H9 (cell line): Measurements from ENCODE around the gene ZBTB16. TPM values are rescaled to one million over a fixed set of nuclear protein-coding genes. Genes with fewer than 3 reads are reported as not detected.

Source experiments
- DNase-seq: peaks from one replicate; pipeline ENCODE4 v3.0.0-alpha.2; 2017
- H2AFZ ChIP-seq: one replicate; pipeline ENCODE4 v1.6.1; 2013; ENCODE audit warnings: mild to moderate bottlenecking, low read length, control low read depth, moderate library complexity
- H2AK5ac ChIP-seq: 2 replicates; pipeline ENCODE4 v1.6.1; 2013; ENCODE audit warnings: low read length, control low read depth, mixed read lengths; ENCODE audit not compliant: insufficient read length
- H2BK120ac ChIP-seq: one replicate; pipeline ENCODE4 v1.6.1; 2013; ENCODE audit warnings: low read depth, mild to moderate bottlenecking, low read length, control low read depth, inconsistent platforms; ENCODE audit not compliant: poor library complexity, severe bottlenecking
- H2BK12ac ChIP-seq: 2 replicates; pipeline ENCODE4 v1.6.1; 2013; ENCODE audit warnings: low read length, control low read depth, mixed read lengths, low read depth; ENCODE audit not compliant: insufficient read length
- H2BK15ac ChIP-seq: 2 replicates; pipeline ENCODE4 v1.6.1; 2013; ENCODE audit warnings: low read depth, low read length, control low read depth
- H2BK20ac ChIP-seq: one replicate; pipeline ENCODE4 v1.6.1; 2013; ENCODE audit warnings: low read depth, mild to moderate bottlenecking, low read length, control low read depth, inconsistent platforms; ENCODE audit not compliant: poor library complexity, severe bottlenecking
- H2BK5ac ChIP-seq: 2 replicates; pipeline ENCODE4 v1.6.1; 2013; ENCODE audit warnings: low read length, control low read depth, mixed read lengths; ENCODE audit not compliant: insufficient read length
- H3K14ac ChIP-seq: 2 replicates; pipeline ENCODE4 v1.6.1; 2013; ENCODE audit warnings: low read length, control low read depth; ENCODE audit not compliant: insufficient read depth
- H3K18ac ChIP-seq: 2 replicates; pipeline ENCODE4 v1.6.1; 2013; ENCODE audit warnings: low read depth, mild to moderate bottlenecking, mixed read lengths, low read length, control low read depth; ENCODE audit not compliant: insufficient read length
- H3K23ac ChIP-seq: 2 replicates; pipeline ENCODE4 v1.6.1; 2013; ENCODE audit warnings: low read length, control low read depth, mixed read lengths, low read depth; ENCODE audit not compliant: insufficient read length
- H3K23me2 ChIP-seq: 2 replicates; pipeline ENCODE4 v1.6.1; 2013; ENCODE audit warnings: low read depth, mild to moderate bottlenecking, mixed read lengths, low read length, control low read depth; ENCODE audit not compliant: insufficient read length, poor library complexity, severe bottlenecking
- H3K27ac ChIP-seq: 2 replicates; pipeline ENCODE4 v1.5.1; 2013; ENCODE audit warnings: low read length, control low read depth, mixed read lengths, low read depth; ENCODE audit not compliant: insufficient read length
- H3K27me3 ChIP-seq: 2 replicates; pipeline ENCODE4 v1.6.1; 2013; ENCODE audit warnings: low read length, control low read depth, inconsistent platforms; ENCODE audit not compliant: insufficient read depth
- H3K4ac ChIP-seq: 2 replicates; pipeline ENCODE4 v1.6.1; 2013; ENCODE audit warnings: low read depth, mild to moderate bottlenecking, control low read depth, inconsistent platforms, low read length, moderate library complexity
- H3K4me1 ChIP-seq: 2 replicates; pipeline ENCODE4 v1.6.1; 2013; ENCODE audit warnings: low read length, control low read depth, inconsistent platforms; ENCODE audit not compliant: insufficient read depth
- H3K4me2 ChIP-seq: 2 replicates; pipeline ENCODE4 v1.6.1; 2013; ENCODE audit warnings: low read length, control low read depth, mixed read lengths; ENCODE audit not compliant: insufficient read length, insufficient read depth
- H3K56ac ChIP-seq: 2 replicates; pipeline ENCODE4 v1.6.1; 2013; ENCODE audit warnings: low read depth, mild to moderate bottlenecking, mixed read lengths, low read length, control low read depth; ENCODE audit not compliant: insufficient read length
- H3K79me1 ChIP-seq: 2 replicates; pipeline ENCODE4 v1.6.1; 2013; ENCODE audit warnings: low read depth, mild to moderate bottlenecking, moderate library complexity, low read length, control low read depth, inconsistent platforms; ENCODE audit not compliant: insufficient read depth, poor library complexity, severe bottlenecking
- H3K79me2 ChIP-seq: 2 replicates; pipeline ENCODE4 v1.6.1; 2013; ENCODE audit warnings: low read length, control low read depth, inconsistent platforms; ENCODE audit not compliant: insufficient read depth
- H3K9ac ChIP-seq: 2 replicates; pipeline ENCODE4 v1.6.1; 2013; ENCODE audit warnings: low read length, control low read depth, mixed read lengths; ENCODE audit not compliant: insufficient read length; ENCODE audit errors: extremely low read depth
- H3K9me3 ChIP-seq: one replicate; pipeline ENCODE4 v1.6.1; 2013; ENCODE audit warnings: low read depth, low read length, inconsistent platforms; ENCODE audit not compliant: control insufficient read depth
- H3T11ph ChIP-seq: one replicate; pipeline ENCODE4 v1.6.1; 2013; ENCODE audit warnings: mild to moderate bottlenecking, low read length, control low read depth, inconsistent platforms
- H4K20me1 ChIP-seq: one replicate; pipeline ENCODE4 v1.6.1; 2013; ENCODE audit not compliant: control insufficient read depth, insufficient read length, insufficient read depth
- H4K5ac ChIP-seq: 2 replicates; pipeline ENCODE4 v1.6.1; 2013; ENCODE audit warnings: low read depth, mild to moderate bottlenecking, mixed read lengths, low read length, control low read depth; ENCODE audit not compliant: insufficient read length
- H4K8ac ChIP-seq: replicated peaks from 2 replicates; pipeline ENCODE4 v1.6.1; 2013; ENCODE audit warnings: low read length, control low read depth, mixed read lengths, low read depth; ENCODE audit not compliant: insufficient read length
- H4K91ac ChIP-seq: 2 replicates; pipeline ENCODE4 v1.6.1; 2013; ENCODE audit warnings: low read depth, mild to moderate bottlenecking, moderate library complexity, mixed read lengths, low read length, control low read depth; ENCODE audit not compliant: insufficient read length
- H3K27ac Mint-ChIP-seq, 3 experiments: 2 replicates in 2 of 3; 3 replicates in 1 of 3; pipeline ENCODE4 v1.8.0; 2020 to 2021; ENCODE audit warnings: mixed read lengths in 3 of 3, mild to moderate bottlenecking in 1 of 3, moderate library complexity in 1 of 3
- H3K27me3 Mint-ChIP-seq: 2 replicates; pipeline ENCODE4 v1.8.0; 2021; ENCODE audit warnings: low read depth, mild to moderate bottlenecking, moderate library complexity, mixed read lengths
- H3K36me3 Mint-ChIP-seq, 3 experiments: 2 replicates in 2 of 3; 3 replicates in 1 of 3; pipeline ENCODE4 v1.8.0; 2020 to 2021; ENCODE audit warnings: low read depth in 3 of 3, mixed read lengths in 3 of 3; ENCODE audit not compliant: insufficient read depth in 1 of 3
- H3K4me1 Mint-ChIP-seq, 2 experiments: 2 replicates each; pipeline ENCODE4 v1.8.0; 2020; ENCODE audit warnings: mixed read lengths in 2 of 2
- H3K4me3 Mint-ChIP-seq, 2 experiments: 2 replicates in 1 of 2; 3 replicates in 1 of 2; pipeline ENCODE4 v1.8.0; 2020 to 2021; ENCODE audit warnings: mild to moderate bottlenecking in 2 of 2, mixed read lengths in 2 of 2, moderate library complexity in 1 of 2
- H3K9me3 Mint-ChIP-seq, 2 experiments: 2 replicates in 1 of 2; 3 replicates in 1 of 2; pipeline ENCODE4 v1.8.0; 2020; ENCODE audit warnings: mild to moderate bottlenecking in 2 of 2, mixed read lengths in 2 of 2, moderate library complexity in 1 of 2
- whole genome bisulfite sequencing: extraction: QIAGEN DNeasy Blood & Tissue Kit; methylation state at CpG from one replicate; pipeline ENCODE4 v1.1.7; 2013; ENCODE audit warnings: missing lambda C conversion rate, low lambda C conversion rate, mixed read lengths; ENCODE audit not compliant: insufficient read length; ENCODE audit errors: extremely low coverage; 5-methylcytosine and 5-hydroxymethylcytosine counted together
- total RNA-seq: library from RNA; stranded (reverse); gene quantifications from 2 replicates; pipeline ENCODE4 v1.2.1, GENCODE V29; 2021
- TF ChIP-seq, protein P1 (sequence below): fragments of 200-600 bp; sonication (generic); conservative IDR thresholded peaks from 3 replicates; pipeline ENCODE4 v1.8.0; 2021; ENCODE audit warnings: antibody characterized with exemption, mild to moderate bottlenecking

The ZBTB16 gene
- total RNA-seq, 1 experiment from 2014 or later = not detected

DNA sequence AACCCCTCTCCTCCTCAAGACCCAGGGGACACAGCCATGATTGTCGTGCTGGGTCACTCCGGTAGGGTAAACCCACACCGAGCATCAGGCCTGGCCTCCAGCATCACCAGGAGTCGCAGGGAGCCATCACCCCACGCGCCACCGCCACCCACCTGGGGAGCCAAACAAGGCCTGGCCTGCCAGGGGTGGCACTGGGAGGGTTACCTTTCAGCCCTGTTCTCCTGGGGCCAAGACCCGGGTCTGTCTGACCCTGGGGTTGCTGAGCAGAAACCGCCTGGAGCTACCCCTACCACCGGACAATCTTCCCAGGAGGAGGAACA, 197.4 kb downstream of the ZBTB16 start:
- peaks cover 12 to 38% of the 10 kb centered on the region in 2 experiments for H3K4me1 Mint-ChIP-seq

More for the DNA sequence above, 197.4 kb downstream of the ZBTB16 start:
- no peak overlapping the region for H2BK120ac ChIP-seq
- no peaks in the 10 kb centered on the region for H4K20me1 ChIP-seq
- no peak overlapping the region for H4K5ac ChIP-seq
- H3K56ac ChIP-seq = no peak overlapping the region
- H3K18ac ChIP-seq = no peak overlapping the region
- H3K9ac ChIP-seq = no peak overlapping the region
- no peaks in the 10 kb centered on the region for H3K23me2 ChIP-seq
- no peak overlapping the region for H2BK20ac ChIP-seq
- no peaks in the 10 kb centered on the region for H3K36me3 Mint-ChIP-seq
- no peaks in the 10 kb centered on the region; a peak in 1 of 5 replicates for H3K9me3 Mint-ChIP-seq
- no peak overlapping the region for H3K27ac ChIP-seq
- H4K91ac ChIP-seq = no peak overlapping the region
- H2BK5ac ChIP-seq = no peak overlapping the region
- no peak overlapping the region for H3T11ph ChIP-seq
- no CpG with 5 or more reads among the region's 10 CpGs for WGBS
- no peak overlapping the region for H4K8ac ChIP-seq
- no peak overlapping the region for H3K4me3 Mint-ChIP-seq
- H2AK5ac ChIP-seq = no peak overlapping the region
- H3K23ac ChIP-seq = no peak overlapping the region
- H3K27me3 ChIP-seq = no peaks in the 10 kb centered on the region
- no peaks in the 10 kb centered on the region for H3K79me2 ChIP-seq
- no peaks in the 10 kb centered on the region; the same call in 1 of the 2 replicates for H3K4me1 ChIP-seq
- peaks cover 4% of the 10 kb centered on the region for H3K27me3 Mint-ChIP-seq
- H2BK12ac ChIP-seq = no peak overlapping the region
- H3K14ac ChIP-seq = no peak overlapping the region
- DNase-seq = no peak
- H3K9me3 ChIP-seq = no peaks in the 10 kb centered on the region
- TF ChIP-seq, protein P1, sequence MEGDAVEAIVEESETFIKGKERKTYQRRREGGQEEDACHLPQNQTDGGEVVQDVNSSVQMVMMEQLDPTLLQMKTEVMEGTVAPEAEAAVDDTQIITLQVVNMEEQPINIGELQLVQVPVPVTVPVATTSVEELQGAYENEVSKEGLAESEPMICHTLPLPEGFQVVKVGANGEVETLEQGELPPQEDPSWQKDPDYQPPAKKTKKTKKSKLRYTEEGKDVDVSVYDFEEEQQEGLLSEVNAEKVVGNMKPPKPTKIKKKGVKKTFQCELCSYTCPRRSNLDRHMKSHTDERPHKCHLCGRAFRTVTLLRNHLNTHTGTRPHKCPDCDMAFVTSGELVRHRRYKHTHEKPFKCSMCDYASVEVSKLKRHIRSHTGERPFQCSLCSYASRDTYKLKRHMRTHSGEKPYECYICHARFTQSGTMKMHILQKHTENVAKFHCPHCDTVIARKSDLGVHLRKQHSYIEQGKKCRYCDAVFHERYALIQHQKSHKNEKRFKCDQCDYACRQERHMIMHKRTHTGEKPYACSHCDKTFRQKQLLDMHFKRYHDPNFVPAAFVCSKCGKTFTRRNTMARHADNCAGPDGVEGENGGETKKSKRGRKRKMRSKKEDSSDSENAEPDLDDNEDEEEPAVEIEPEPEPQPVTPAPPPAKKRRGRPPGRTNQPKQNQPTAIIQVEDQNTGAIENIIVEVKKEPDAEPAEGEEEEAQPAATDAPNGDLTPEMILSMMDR = no peak
- no peak overlapping the region for H2AFZ ChIP-seq
- no peak overlapping the region for H3K4me2 ChIP-seq
- peak overlapping the region in 1 of 3 experiments; percentile 75; a peak in 1 of 7 replicates for H3K27ac Mint-ChIP-seq
- no peak overlapping the region for H2BK15ac ChIP-seq
- H3K79me1 ChIP-seq = no peaks in the 10 kb centered on the region
- H3K4ac ChIP-seq = no peak overlapping the region
